Gastrocnemius medialis (tissue), 4 donors: ENCODE results near the gene SERPINE1. TPM values are rescaled to one million over a fixed set of nuclear protein-coding genes. Genes with fewer than 3 reads are reported as not detected.

Experiments used
- ATAC-seq, 2 donors: fragments of 150-250 bp; one replicate each; pipeline ENCODE4 v1.9.1; 2016
- DNase-seq, 2 donors: peaks; one replicate each; pipeline ENCODE4 v3.0.0-alpha.2; 2019
- H3K27ac ChIP-seq, 4 donors: fragments of 200-600 bp; sonication (generic); 1 replicate in 1 of 4; 2 replicates in 3 of 4; pipeline ENCODE4 v1.5.1; 2016 to 2018; ENCODE audit warnings: mild to moderate bottlenecking in 2 of 4, moderate library complexity in 1 of 4
- H3K27me3 ChIP-seq, 3 donors: fragments of 200-600 bp; sonication (generic) in 2 of 3; 1 replicate in 1 of 3; 2 replicates in 2 of 3; pipeline versions ENCODE4 v1.5.1 to v1.6.0; 2016 to 2019; ENCODE audit warnings: mild to moderate bottlenecking in 1 of 3, moderate library complexity in 1 of 3
- H3K36me3 ChIP-seq, 2 donors: fragments of 200-600 bp; sonication (generic) in 1 of 2; one replicate each; pipeline ENCODE4 v1.5.1; 2017 to 2018
- H3K4me1 ChIP-seq, 2 donors: fragments of 200-600 bp; sonication (generic) in 1 of 2; one replicate each; pipeline ENCODE4 v1.5.1; 2016 to 2017; ENCODE audit warnings: mild to moderate bottlenecking in 2 of 2
- H3K4me3 ChIP-seq, 4 donors: fragments of 200-600 bp; sonication (generic) in 3 of 4; 1 replicate in 1 of 4; 2 replicates in 3 of 4; pipeline ENCODE4 v1.5.1; 2016 to 2019; ENCODE audit warnings: mild to moderate bottlenecking in 2 of 4
- H3K9me3 ChIP-seq, 3 donors: fragments of 200-600 bp; sonication (generic) in 2 of 3; 1 replicate in 1 of 3; 2 replicates in 2 of 3; pipeline ENCODE4 v1.5.1; 2016 to 2019
- CTCF ChIP-seq, 5 experiments: fragments of 450-650 bp in 3 of 5; fragments of 200-600 bp in 2 of 5; sonication (generic) in 2 of 5; IDR thresholded peaks in 4 of 5; conservative IDR thresholded peaks in 1 of 5; 1 replicate in 4 of 5; 2 replicates in 1 of 5; pipeline ENCODE4 v1.5.1; 2016 to 2019; ENCODE audit warnings: antibody characterized with exemption in 5 of 5, mild to moderate bottlenecking in 3 of 5, moderate library complexity in 3 of 5
- POLR2A ChIP-seq, 2 donors: fragments of 450-650 bp; IDR thresholded peaks; one replicate each; pipeline ENCODE4 v1.6.1; 2017; ENCODE audit warnings: antibody characterized with exemption in 2 of 2, mild to moderate bottlenecking in 2 of 2, moderate library complexity in 2 of 2
- in situ Hi-C, 4 donors: fragments of 200-750 bp; cut with MboI; loops; one replicate each; pipeline versions ENCODE4 v1.15.0 to v1.8.0; 2017; ENCODE audit warnings: low sequenced_read_pairs in 4 of 4
- intact Hi-C: fragments of 100-400 bp; cut with DNase I; formaldehyde crosslinking; loops from one replicate; pipeline ENCODE4 v1.15.1; 2023; ENCODE audit warnings: low total_unique reads
- total RNA-seq, 4 donors: library from RNA; depleted of rRNA; stranded (reverse); fragments of >200 nt; gene quantifications; one replicate each; pipeline versions ENCODE4 v1.1.0 to v1.2.3, GENCODE V29; 2016

SERPINE1 gene
- total RNA-seq, 4 donors from 2014 or later: 5.9 to 21.7 (median 12.3) TPM

GRCh38 chr7:101159696-101160674, 33.1 kb downstream of the SERPINE1 start:
- no peak for DNase-seq
- no peak overlapping the region for H3K27ac ChIP-seq
- TF ChIP-seq CTCF (IDR thresholded peaks at IDR 0.05 in 4 of 5, conservative IDR thresholded peaks at IDR 0.05 in 1 of 5): no peak
- no peak for TF ChIP-seq POLR2A (IDR thresholded peaks at IDR 0.05)
- H3K36me3 ChIP-seq: peaks cover 0 to 17% of the 10 kb centered on the region in 2 donors
- no peak overlapping the region for H3K4me3 ChIP-seq
- intact Hi-C loops (no loop called here), in situ Hi-C loops (no loop called here)
- peaks cover 11 to 14% of the 10 kb centered on the region in 2 donors for H3K4me1 ChIP-seq
- ATAC-seq: no peak
- H3K27me3 ChIP-seq: peaks cover 27 to 37% (median 32%) of the 10 kb centered on the region in 3 donors
- no peaks in the 10 kb centered on the region for H3K9me3 ChIP-seq

- TF ChIP-seq CTCF (IDR thresholded peaks at IDR 0.05 in 4 of 5, conservative IDR thresholded peaks at IDR 0.05 in 1 of 5) (no peak), POLR2A (IDR thresholded peaks at IDR 0.05) (no peak)
- ATAC-seq: no peak
- Histone ChIP-seq H3K4me3 (no peak overlapping the region), H3K27ac (no peak overlapping the region), H3K36me3 (peaks cover 0 to 17% of the 10 kb centered on the region in 2 donors), H3K4me1 (peaks cover 12 to 18% of the 10 kb centered on the region in 2 donors), H3K27me3 (peaks cover 37 to 47% (median 39%) of the 10 kb centered on the region in 3 donors), H3K9me3 (no peaks in the 10 kb centered on the region)
- intact Hi-C loops: no loop called here
- in situ Hi-C loops: no loop called here
- DNase-seq: no peak
Observed at GRCh38 chr7:101160910-101161309, 34.0 kb downstream of the SERPINE1 start.

- peaks cover 46 to 56% (median 46%) of the 10 kb centered on the region in 3 donors for H3K27me3 ChIP-seq
- in situ Hi-C loops: no loop called here
- intact Hi-C loops: no loop called here
- H3K9me3 ChIP-seq: no peaks in the 10 kb centered on the region
- TF ChIP-seq CTCF (IDR thresholded peaks at IDR 0.05 in 4 of 5, conservative IDR thresholded peaks at IDR 0.05 in 1 of 5) (no peak), POLR2A (IDR thresholded peaks at IDR 0.05) (no peak)
- no peak for ATAC-seq
- DNase-seq: no peak
- H3K36me3 ChIP-seq: peaks cover 0 to 17% of the 10 kb centered on the region in 2 donors
- H3K4me1 ChIP-seq: peaks cover 12 to 18% of the 10 kb centered on the region in 2 donors
- H3K4me3 ChIP-seq: no peak overlapping the region
- H3K27ac ChIP-seq: no peak overlapping the region
Observed at GRCh38 chr7:101161692-101162471, 35.0 kb downstream of the SERPINE1 start.

- Histone ChIP-seq H3K36me3 (peaks cover 0 to 16% of the 10 kb centered on the region in 2 donors), H3K4me3 (peak overlapping the region in 3 of 4 donors; percentile 31 to 40 (median 31)), H3K9me3 (no peaks in the 10 kb centered on the region), H3K27me3 (peaks cover 54 to 65% (median 55%) of the 10 kb centered on the region in 3 donors), H3K4me1 (peaks cover 12 to 18% of the 10 kb centered on the region in 2 donors), H3K27ac (no peak overlapping the region)
- ATAC-seq (peak in 1 of 2 donors; percentile 22), DNase-seq (no peak)
- in situ Hi-C loops (no loop called here), intact Hi-C loops (no loop called here)
- TF ChIP-seq CTCF (IDR thresholded peaks at IDR 0.05 in 4 of 5, conservative IDR thresholded peaks at IDR 0.05 in 1 of 5): no peak
- no peak for TF ChIP-seq POLR2A (IDR thresholded peaks at IDR 0.05)
Observed at GRCh38 chr7:101162551-101163278, 35.8 kb downstream of the SERPINE1 start.
